ENCODE data around the gene DRAXIN.
A peak's percentile ranks its signal among the peaks of the same experiment; 100 is the strongest.

Gene DRAXIN

DNA sequence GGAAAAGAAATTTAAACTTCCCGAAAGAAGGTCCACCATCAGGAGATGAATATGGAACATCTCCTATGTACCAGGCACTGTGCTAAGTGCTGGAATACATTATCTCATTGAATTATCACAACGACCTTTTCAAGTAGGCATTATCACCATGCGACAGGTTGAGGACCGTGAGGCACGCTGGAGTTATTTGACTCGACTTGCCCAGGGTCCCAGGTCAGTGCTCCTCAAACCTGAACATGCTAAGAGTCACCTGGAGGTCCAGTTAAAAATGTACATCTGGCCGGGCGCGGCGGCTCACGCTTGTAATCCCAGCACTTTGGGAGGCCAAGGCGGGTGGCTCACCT lies 28.5 kb downstream of the DRAXIN start:
- Histone ChIP-seq H3K27ac (ENCODE audit: extremely low read depth, low read depth, low read length) (no peak overlapping the region), H3K4me1 (ENCODE audit: control insufficient read depth, insufficient read depth, low read length) (no peaks in the 10 kb centered on the region), H3K4me3 (ENCODE audit: low read depth, low read length) (no peak overlapping the region), H3K9me3 (ENCODE audit: control insufficient read depth, insufficient read depth, low read depth, low read length) (no peaks in the 10 kb centered on the region), H3K36me3 (ENCODE audit: control insufficient read depth in 2 of 2, insufficient read depth in 1 of 2, low read length in 2 of 2) (no peaks in the 10 kb centered on the region)
- TF ChIP-seq ZNF677 (tag by site-specific recombination; IDR thresholded peaks at IDR 0.05) (no peak), SCRT1 (tag by site-specific recombination; IDR thresholded peaks at IDR 0.05; ENCODE audit: borderline replicate concordance) (peak; percentile 89), ZNF184 (tag by site-specific recombination; IDR thresholded peaks at IDR 0.05) (no peak), ZNF660 (tag by site-specific recombination; IDR thresholded peaks at IDR 0.05) (no peak), ZNF843 (tag by site-specific recombination; IDR thresholded peaks at IDR 0.05) (no peak), SCRT2 (tag by site-specific recombination; IDR thresholded peaks at IDR 0.05) (peak; percentile 97), ZNF416 (tag by site-specific recombination; IDR thresholded peaks at IDR 0.05) (no peak), ZNF211 (tag by site-specific recombination; IDR thresholded peaks at IDR 0.05; ENCODE audit: low read depth) (no peak), ZFP41 (tag by site-specific recombination; IDR thresholded peaks at IDR 0.05; ENCODE audit: borderline replicate concordance) (no peak)
- TF ChIP-seq, protein P1, sequence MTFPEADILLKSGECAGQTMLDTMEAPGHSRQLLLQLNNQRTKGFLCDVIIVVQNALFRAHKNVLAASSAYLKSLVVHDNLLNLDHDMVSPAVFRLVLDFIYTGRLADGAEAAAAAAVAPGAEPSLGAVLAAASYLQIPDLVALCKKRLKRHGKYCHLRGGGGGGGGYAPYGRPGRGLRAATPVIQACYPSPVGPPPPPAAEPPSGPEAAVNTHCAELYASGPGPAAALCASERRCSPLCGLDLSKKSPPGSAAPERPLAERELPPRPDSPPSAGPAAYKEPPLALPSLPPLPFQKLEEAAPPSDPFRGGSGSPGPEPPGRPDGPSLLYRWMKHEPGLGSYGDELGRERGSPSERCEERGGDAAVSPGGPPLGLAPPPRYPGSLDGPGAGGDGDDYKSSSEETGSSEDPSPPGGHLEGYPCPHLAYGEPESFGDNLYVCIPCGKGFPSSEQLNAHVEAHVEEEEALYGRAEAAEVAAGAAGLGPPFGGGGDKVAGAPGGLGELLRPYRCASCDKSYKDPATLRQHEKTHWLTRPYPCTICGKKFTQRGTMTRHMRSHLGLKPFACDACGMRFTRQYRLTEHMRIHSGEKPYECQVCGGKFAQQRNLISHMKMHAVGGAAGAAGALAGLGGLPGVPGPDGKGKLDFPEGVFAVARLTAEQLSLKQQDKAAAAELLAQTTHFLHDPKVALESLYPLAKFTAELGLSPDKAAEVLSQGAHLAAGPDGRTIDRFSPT (tag by site-specific recombination; IDR thresholded peaks at IDR 0.05): no peak
- ChIA-PET CTCF (interaction anchor here (0.7 to 4.5 kb wide), 23 partner anchors 9 to 683 kb away, joined by 3 to 38 read pairs (median 6); partner anchors contain the start of genes AGTRAP, FBXO2, FBXO44 and FBXO6), POLR2A (interaction anchor here (1.1 kb wide), 1 partner anchor 56 kb away, joined by 3 read pairs; the partner anchor contains the start of gene FBXO6)

DNA sequence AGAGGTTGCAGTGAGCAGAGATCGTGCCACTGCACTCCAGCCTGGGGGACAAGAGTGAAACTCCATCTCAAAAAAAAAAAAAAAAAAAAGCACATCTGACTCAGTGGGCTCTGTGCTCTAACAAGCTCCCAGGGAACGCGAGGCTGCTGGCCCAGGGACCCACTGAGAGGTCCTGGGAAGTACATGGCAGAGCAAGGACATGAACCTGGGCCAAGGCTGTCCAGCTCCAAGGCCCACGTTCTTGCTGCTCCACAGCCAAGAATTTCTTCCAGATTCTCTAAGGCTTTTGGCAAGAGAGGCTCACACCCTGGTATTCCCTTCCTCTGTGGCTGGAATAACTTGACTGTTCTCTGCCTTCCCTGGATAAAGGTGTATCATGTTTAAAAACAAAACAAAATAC lies 29.0 kb downstream of the DRAXIN start:
- H3K27ac ChIP-seq (ENCODE audit: extremely low read depth, low read depth, low read length): no peak overlapping the region
- no peaks in the 10 kb centered on the region for H3K9me3 ChIP-seq (ENCODE audit: control insufficient read depth, insufficient read depth, low read depth, low read length)
- CTCF ChIA-PET: interaction anchor here (0.6 to 4.5 kb wide), 13 partner anchors 9 to 683 kb away, joined by 3 to 38 read pairs (median 7); partner anchors contain the start of genes FBXO2 and FBXO6
- POLR2A ChIA-PET: interaction anchor here (0.6 kb wide), 1 partner anchor 408 kb away, joined by 5 read pairs; no protein-coding TSS in a partner anchor
- H3K4me1 ChIP-seq (ENCODE audit: control insufficient read depth, insufficient read depth, low read length): no peaks in the 10 kb centered on the region
- TF ChIP-seq, protein P2, sequence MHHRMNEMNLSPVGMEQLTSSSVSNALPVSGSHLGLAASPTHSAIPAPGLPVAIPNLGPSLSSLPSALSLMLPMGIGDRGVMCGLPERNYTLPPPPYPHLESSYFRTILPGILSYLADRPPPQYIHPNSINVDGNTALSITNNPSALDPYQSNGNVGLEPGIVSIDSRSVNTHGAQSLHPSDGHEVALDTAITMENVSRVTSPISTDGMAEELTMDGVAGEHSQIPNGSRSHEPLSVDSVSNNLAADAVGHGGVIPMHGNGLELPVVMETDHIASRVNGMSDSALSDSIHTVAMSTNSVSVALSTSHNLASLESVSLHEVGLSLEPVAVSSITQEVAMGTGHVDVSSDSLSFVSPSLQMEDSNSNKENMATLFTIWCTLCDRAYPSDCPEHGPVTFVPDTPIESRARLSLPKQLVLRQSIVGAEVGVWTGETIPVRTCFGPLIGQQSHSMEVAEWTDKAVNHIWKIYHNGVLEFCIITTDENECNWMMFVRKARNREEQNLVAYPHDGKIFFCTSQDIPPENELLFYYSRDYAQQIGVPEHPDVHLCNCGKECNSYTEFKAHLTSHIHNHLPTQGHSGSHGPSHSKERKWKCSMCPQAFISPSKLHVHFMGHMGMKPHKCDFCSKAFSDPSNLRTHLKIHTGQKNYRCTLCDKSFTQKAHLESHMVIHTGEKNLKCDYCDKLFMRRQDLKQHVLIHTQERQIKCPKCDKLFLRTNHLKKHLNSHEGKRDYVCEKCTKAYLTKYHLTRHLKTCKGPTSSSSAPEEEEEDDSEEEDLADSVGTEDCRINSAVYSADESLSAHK (tag by site-specific recombination; IDR thresholded peaks at IDR 0.05): no peak
- no peak for TF ChIP-seq ZNF341 (tag by site-specific recombination; IDR thresholded peaks at IDR 0.05; ENCODE audit: low read depth)
- no peak for TF ChIP-seq SP2 (tag by site-specific recombination; IDR thresholded peaks at IDR 0.05)
- TF ChIP-seq, protein P3, sequence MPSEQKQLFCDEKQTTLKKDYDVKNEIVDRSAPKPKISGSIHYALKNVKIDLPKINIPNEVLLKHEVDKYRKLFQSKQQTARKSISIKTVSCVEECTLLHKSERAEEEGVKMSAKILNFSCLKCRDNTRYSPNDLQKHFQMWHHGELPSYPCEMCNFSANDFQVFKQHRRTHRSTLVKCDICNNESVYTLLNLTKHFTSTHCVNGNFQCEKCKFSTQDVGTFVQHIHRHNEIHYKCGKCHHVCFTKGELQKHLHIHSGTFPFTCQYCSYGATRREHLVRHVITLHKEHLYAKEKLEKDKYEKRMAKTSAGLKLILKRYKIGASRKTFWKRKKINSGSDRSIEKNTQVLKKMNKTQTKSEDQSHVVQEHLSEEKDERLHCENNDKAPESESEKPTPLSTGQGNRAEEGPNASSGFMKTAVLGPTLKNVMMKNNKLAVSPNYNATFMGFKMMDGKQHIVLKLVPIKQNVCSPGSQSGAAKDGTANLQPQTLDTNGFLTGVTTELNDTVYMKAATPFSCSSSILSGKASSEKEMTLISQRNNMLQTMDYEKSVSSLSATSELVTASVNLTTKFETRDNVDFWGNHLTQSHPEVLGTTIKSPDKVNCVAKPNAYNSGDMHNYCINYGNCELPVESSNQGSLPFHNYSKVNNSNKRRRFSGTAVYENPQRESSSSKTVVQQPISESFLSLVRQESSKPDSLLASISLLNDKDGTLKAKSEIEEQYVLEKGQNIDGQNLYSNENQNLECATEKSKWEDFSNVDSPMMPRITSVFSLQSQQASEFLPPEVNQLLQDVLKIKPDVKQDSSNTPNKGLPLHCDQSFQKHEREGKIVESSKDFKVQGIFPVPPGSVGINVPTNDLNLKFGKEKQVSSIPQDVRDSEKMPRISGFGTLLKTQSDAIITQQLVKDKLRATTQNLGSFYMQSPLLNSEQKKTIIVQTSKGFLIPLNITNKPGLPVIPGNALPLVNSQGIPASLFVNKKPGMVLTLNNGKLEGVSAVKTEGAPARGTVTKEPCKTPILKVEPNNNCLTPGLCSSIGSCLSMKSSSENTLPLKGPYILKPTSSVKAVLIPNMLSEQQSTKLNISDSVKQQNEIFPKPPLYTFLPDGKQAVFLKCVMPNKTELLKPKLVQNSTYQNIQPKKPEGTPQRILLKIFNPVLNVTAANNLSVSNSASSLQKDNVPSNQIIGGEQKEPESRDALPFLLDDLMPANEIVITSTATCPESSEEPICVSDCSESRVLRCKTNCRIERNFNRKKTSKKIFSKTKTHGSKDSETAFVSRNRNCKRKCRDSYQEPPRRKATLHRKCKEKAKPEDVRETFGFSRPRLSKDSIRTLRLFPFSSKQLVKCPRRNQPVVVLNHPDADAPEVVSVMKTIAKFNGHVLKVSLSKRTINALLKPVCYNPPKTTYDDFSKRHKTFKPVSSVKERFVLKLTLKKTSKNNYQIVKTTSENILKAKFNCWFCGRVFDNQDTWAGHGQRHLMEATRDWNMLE (tag by site-specific recombination; conservative IDR thresholded peaks at IDR 0.05; ENCODE audit: low read depth): no peak
- TF ChIP-seq ZNF529 (tag by site-specific recombination; IDR thresholded peaks at IDR 0.05; ENCODE audit: insufficient replicate concordance): no peak
- no peak for TF ChIP-seq ZNF138 (tag by site-specific recombination; IDR thresholded peaks at IDR 0.05; ENCODE audit: borderline replicate concordance)
- TF ChIP-seq OVOL3 (tag by site-specific recombination; IDR thresholded peaks at IDR 0.05): no peak
- no peak overlapping the region for H3K4me3 ChIP-seq (ENCODE audit: low read depth, low read length)
- H3K36me3 ChIP-seq (ENCODE audit: control insufficient read depth in 2 of 2, insufficient read depth in 1 of 2, low read length in 2 of 2): no peaks in the 10 kb centered on the region

Data from HEK293 (cell line).